GM10248 (cell line): Measurements from ENCODE around the gene CCDC187.

Experiments used
- CTCF ChIA-PET: fragments of 300-600 bp; sonication (Branson Sonifier 250); formaldehyde crosslinking; extraction: SDS; loops from one replicate; lab custom pipeline; 2021; ENCODE audit warnings: antibody characterized with exemption; lab: Yijun Ruan, JAX
- POLR2A ChIA-PET: fragments of 350-650 bp; sonication (Branson Sonifier 250); formaldehyde crosslinking; extraction: SDS; loops from one replicate; lab custom pipeline; 2020; ENCODE audit warnings: antibody characterized with exemption; lab: Yijun Ruan, JAX
- DNase-seq: peaks from one replicate; pipeline ENCODE4 v3.0.0; 2012; ENCODE audit errors: extremely low spot score
- TF ChIP-seq, protein P1 (sequence below): IDR thresholded peaks from 2 replicates; pipeline ENCODE4 v1.5.1; 2012; ENCODE audit warnings: mild to moderate bottlenecking, low read depth; ENCODE audit errors: extremely low read depth, missing control alignments, control extremely low read depth

Gene CCDC187

GRCh38 chr9:136282272-136282861 is 21.5 kb downstream of the CCDC187 start:
- TF ChIP-seq, protein P1, sequence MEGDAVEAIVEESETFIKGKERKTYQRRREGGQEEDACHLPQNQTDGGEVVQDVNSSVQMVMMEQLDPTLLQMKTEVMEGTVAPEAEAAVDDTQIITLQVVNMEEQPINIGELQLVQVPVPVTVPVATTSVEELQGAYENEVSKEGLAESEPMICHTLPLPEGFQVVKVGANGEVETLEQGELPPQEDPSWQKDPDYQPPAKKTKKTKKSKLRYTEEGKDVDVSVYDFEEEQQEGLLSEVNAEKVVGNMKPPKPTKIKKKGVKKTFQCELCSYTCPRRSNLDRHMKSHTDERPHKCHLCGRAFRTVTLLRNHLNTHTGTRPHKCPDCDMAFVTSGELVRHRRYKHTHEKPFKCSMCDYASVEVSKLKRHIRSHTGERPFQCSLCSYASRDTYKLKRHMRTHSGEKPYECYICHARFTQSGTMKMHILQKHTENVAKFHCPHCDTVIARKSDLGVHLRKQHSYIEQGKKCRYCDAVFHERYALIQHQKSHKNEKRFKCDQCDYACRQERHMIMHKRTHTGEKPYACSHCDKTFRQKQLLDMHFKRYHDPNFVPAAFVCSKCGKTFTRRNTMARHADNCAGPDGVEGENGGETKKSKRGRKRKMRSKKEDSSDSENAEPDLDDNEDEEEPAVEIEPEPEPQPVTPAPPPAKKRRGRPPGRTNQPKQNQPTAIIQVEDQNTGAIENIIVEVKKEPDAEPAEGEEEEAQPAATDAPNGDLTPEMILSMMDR = no peak
- POLR2A ChIA-PET = no interaction called here
- no peak for DNase-seq
- CTCF ChIA-PET = interaction anchor here (0.9 to 3.4 kb wide), 7 partner anchors 8 to 679 kb away, joined by 3 to 23 read pairs (median 4); no protein-coding TSS in a partner anchor

DNA sequence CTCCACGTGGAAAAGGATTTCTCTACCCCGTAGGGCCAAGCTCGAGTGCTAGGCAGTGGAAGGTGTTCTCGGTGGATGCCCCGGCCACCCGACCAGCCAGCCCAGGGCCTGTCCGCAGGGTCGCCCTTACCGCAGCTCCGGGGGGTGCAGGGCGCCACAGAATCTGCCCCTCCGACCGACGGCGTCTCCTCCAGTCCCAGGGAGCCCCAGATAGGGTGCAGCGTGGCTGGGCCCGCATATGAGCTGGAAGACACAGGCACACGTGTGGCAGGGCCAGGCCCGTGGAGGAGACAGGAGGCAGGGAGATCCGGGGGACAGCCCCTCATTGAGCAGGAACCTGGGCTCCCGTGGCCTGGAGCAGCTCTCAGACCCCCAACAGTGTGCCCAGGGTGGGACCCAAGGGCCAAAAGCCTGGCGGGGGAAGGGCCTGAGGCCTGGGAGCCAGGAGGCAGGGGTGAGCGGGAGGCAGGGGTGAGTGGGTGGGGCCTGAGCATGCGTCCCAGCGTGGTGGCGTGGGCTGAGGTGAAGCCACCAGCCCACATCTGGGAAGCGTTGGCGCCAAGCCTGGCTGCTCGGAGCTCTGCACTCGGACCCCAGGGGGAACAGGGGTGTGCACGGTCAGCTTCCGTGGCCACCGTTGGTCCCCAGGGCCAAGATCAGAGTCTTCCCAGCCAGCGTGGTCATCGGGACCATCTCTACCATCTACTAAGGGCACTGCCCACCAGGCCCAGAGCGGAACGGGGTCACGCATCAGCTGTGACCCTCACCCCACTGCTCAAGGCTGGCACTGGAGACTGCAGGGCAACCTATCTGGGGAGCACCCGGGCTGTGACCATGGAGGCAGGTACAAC is 22.2 kb downstream of the CCDC187 start:
- POLR2A ChIA-PET = no interaction called here
- TF ChIP-seq, protein P1 = no peak
- CTCF ChIA-PET = interaction anchor here (1.3 to 3.4 kb wide), 3 partner anchors 15 to 160 kb away, joined by 5 to 23 read pairs (median 23); no protein-coding TSS in a partner anchor
- no peak for DNase-seq

- CTCF ChIA-PET = interaction anchor here (0.6 kb wide), 1 partner anchor 110 kb away, joined by 3 read pairs; no protein-coding TSS in a partner anchor
Observed at GRCh38 chr9:136280535-136281315, 23.2 kb downstream of the CCDC187 start.

GRCh38 chr9:136279471-136279870 is 24.4 kb downstream of the CCDC187 start:
- ChIA-PET POLR2A (interaction anchor here (0.8 to 1.3 kb wide), 2 partner anchors 12 to 83 kb away, joined by 3 to 4 read pairs; no protein-coding TSS in a partner anchor), CTCF (interaction anchor here (1.1 to 2.4 kb wide), 3 partner anchors 8 to 109 kb away, joined by 4 to 26 read pairs (median 4); no protein-coding TSS in a partner anchor)
- no peak for DNase-seq

More at GRCh38 chr9:136280535-136281315, 23.2 kb downstream of the CCDC187 start:
- POLR2A ChIA-PET = no interaction called here
- DNase-seq = no peak
- TF ChIP-seq, protein P1 = no peak

GRCh38 chr9:136278894-136279293 is 25.0 kb downstream of the CCDC187 start:
- TF ChIP-seq, protein P1 = no peak
- CTCF ChIA-PET = interaction anchor here (1.1 to 2.4 kb wide), 3 partner anchors 8 to 108 kb away, joined by 4 to 26 read pairs (median 4); no protein-coding TSS in a partner anchor
- POLR2A ChIA-PET = interaction anchor here (0.8 to 1.3 kb wide), 2 partner anchors 12 to 84 kb away, joined by 3 to 4 read pairs; no protein-coding TSS in a partner anchor
- no peak for DNase-seq

More at GRCh38 chr9:136279471-136279870, 24.4 kb downstream of the CCDC187 start:
- TF ChIP-seq, protein P1 = no peak
